ENCODE measurements around the gene HOOK1.

The HOOK1 gene

DNA sequence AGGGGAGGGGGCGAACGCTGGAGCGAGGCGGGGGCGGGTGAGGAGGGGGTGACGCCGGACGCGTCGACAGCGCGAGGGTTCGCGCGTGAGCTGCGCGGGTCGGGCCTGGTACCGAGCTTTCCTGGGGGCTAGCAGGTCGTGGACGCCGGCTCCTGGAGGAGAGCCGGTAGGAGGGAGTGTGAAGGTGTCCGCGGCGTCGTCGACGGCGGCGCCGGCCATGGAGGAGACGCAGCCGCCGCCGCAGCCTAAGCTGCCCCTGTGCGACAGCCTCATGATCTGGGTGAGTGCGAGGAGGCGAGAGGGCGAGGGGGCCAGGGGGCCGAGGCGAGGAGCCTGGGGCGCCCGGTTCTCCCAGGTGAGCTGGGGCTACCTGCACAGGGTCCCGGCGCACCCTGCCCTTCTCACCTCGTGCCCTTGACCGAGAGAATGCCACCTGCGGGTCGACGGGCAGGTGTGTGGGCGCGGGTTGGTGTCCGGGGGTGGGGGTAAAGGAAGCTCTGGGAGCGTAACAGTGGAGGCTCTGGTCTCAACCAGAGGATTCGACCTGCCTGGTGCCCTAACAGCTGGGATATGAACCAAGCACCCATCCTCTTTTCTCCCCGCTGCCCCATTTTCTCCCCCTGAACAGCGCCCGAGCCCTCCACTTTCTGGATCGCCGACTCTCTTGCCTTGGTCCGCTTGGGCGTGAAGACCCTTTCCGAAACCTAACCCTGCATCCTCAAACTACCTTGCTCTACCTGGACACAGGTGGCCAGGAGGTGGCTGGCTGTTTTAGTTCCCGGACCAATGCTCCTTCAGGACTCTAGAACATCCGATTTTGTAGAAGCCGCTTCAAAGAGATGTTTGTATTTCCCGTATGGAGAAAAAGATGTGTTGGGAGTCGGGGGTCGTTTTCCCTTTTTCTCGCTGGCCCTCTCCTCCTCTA, at the start of gene HOOK1:
Gene HOOK1, plus strand, starts transcription at position 49 of the 925 bp plus-strand sequence. Its CDS starts 169 bp downstream, at position 218.
- no peak for DNase-seq (ENCODE audit: low spot score)
- no peak for FAIRE-seq

DNA sequence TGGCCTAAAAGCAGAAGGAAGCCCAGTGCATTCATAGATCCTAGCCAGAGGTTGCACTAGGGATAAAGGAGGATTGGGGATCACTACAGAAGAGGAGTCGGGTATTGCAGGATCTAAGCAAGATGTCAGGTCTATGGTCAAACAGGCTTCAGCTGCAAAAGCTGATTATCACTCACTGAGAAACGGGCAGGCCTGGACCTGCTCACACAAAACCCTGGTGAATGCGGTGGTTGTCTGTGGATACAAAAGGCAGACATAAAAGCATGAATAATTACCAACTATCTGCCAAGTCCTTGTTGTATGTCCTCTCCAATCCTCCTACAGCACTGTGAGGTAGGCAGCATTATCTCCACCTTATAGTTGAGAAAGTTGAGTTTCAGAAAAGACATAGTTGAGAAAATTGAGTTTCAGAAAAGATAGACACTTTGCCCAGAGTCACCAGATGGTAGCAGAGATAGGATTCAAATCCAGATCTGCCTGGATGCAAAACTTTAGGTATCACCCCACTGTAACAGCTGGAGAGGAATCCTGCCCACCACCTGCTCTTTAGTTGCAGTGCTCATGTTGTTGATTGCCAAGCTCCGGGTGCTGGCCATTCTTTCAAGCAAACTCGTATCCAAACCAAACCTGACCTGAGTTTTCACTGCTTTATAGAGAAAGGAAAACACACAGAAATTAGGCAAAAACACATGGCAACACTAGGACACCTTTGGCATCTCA, 49.6 kb upstream of the HOOK1 start:
- no peak for DNase-seq (ENCODE audit: low spot score)
- no peak for FAIRE-seq

DNA sequence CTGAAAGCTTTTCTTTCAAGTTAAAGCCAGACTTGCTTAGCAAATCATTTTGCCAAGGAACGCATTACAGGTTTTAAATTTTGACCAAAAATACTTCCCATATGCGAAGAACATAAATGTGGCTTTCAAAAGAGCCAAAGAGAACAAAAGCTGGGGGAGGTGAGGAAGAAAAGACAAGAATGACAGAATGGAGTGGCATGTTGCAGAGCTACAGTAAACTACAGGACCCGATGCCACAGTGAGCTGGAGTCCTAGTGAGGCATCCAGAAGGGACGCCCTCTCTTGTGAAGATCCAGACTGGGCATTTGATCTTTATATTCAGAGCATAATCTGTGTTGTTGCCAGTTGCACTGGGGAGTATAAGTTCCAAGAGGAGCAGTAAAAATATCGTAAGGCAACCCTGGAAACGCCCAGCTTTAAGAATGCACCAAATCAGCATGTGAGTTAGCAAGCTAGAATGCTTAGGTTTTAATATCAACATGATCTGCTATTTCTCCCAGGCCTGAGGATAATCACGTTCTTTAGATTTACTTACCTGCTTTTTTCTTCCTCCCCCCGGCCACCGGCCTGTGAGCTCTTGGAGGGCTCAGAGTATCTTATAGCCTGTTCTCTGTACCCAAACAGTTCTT, 48.4 kb upstream of the HOOK1 start:
- FAIRE-seq, result no peak

DNA sequence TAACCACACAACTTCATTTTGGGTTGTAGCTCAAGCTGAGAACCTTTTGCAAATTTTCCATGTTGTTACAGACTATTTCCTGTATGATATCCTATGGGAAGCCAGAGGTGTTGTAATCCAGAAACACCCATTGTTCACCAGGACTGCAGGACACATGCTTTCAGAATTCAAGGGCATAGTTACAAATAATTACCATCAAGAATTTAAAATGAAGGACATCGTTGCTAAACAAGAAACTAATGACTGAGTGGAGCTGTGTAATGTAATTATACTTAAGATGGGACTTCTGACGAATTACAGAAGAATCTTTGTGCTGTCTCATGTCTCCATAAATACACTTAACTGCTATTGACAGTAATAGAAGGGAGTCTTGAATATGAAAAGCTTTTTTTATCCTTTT, 47.6 kb upstream of the HOOK1 start:
- FAIRE-seq, result no peak
- DNase-seq (ENCODE audit: low spot score), result no peak

More for the DNA sequence above, 48.4 kb upstream of the HOOK1 start:
- no peak for DNase-seq (ENCODE audit: low spot score)

DNA sequence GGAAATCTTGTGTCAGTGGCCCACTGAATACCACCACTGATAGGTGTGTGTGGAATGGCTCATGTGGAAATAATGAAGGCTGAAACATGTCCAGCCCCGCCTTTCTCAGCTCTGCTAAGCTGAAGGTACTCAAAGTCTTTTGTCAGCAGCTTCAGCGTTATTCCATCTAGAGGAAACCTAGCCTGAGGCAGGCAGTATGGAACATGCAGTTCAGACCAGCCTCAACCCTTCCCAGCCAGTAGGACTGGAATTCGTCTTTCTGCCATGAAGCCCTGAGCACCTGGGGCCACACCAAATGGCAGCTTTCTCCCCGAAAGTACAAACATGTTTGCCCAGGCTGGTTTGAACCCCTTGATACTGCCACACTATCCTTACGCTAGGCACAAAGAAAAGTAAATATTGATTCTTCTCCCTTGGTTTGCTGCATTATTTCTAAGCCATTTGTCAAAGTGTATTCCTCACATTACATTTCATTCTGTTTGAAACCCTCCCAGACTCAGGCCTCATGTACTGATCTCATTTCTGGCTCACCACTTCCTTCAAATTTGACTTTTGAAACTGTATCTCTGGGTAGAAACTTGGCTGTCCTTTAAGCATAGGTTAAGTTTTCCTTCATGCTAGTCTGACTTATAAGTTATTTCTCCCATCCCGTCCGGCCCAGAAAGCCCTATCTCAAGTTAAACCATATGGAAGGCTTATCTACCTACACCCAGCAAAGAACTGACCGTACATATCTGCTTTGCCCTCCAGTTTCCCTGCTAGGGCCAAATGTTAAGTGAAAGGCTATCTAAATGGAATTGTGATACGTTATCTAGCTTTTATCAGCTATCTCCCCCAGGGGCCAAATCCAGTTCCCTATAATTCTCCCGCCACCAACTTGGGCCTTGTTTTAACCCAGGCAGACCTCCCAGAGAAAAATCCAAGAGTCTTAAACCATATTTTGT, 45.7 kb upstream of the HOOK1 start:
- DNase-seq (ENCODE audit: low spot score), result no peak
- no peak for FAIRE-seq

DNA sequence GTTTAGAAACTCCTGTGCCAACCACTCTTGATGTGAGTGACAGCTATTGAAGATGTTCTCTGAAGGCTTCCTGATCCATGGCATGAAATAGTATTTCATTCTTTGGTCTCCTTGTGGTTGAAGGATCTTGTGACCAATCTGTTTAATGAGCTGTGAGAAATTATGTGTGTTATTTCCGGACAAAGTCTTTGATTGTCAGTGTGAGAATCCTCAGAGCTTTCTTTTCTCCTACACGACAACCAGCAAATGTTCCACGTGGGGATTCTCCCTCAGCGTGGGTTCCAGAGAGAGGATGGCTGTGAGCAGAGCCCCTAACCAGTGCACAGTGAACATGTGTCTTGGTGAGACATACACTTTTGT, 45.0 kb upstream of the HOOK1 start:
- DNase-seq (ENCODE audit: low spot score) (no peak), FAIRE-seq (no peak)

DNA sequence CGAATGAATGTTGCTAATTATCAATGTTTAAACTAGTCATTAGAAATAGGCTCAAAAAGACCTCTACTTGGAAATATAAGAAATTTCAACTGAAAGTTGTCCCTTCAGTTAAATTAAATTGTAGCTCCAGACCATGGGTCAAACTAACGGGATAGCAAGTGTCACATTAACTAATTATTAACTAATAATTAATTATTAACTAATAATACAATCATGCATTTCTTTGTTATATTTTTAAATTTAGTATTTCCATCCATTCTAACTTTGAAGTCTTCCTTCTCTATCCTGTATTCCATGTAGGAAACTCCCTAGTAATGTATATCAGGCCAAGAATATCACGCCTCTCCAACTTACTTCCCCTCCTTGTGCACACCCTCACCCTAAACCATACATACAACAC, 43.4 kb upstream of the HOOK1 start:
- no peak for DNase-seq (ENCODE audit: low spot score)
- FAIRE-seq, result no peak

DNA sequence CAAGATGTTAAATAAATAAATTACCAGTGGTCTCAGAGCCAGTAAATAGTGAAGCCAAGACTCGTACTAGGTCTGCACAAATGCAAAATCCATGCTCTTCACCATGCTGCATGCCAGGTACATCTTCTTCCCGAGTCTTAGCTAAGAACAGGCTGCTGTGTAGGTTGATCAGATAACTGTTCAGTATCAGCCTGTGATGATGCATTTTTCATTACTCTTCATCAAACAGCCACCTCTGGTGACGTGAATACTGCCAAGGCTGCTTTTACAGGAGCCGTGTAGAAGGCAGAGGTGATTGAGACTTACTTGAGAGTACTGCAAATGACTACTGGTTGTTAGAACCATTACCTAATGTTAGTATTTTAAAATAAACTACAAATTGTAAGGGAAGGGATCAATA, 39.3 kb upstream of the HOOK1 start:
- no peak for FAIRE-seq
- no peak for DNase-seq (ENCODE audit: low spot score)

DNA sequence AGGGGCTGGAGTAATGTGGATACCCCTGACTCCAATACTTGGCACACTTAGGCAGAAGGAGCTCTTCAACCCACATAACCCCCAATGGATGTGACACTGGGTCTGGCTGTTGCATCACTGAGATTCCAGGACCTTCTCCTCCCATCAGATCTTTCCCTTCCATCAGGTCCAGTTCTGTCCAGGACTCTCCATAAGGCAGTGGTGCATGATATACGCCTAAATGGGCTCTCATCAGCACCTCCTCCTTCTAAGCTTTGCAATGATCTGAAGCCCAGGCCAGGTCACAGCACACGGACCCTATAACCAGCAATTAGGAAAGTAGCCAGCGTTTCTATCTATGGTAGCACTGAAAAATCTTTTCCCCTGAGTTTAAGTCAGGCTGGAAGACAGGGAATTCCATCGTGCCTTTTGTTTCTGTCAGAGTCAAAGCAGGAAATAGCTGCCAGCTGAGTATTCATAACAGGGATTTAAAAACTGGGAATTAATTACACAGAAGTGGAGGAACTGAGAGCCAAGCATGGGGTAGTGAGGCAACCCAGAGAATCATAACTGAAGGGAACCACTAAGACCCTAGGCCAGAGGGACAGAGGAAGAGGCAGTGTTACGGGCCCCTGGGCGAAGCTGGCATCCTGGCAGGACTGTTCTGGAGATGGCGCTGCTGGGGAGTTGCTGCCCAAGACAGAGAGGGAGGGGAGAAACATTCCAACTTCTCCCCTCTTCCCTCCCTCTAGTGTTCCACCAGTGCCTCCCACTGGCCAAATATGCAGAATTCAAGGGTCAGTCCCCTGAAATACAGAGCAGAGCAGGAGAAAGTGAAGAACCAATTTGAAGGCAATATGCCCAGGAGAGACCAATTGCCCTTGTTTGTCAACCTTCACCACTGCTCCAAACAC, 37.5 kb upstream of the HOOK1 start:
- no peak for FAIRE-seq
- no peak for DNase-seq (ENCODE audit: low spot score)

DNA sequence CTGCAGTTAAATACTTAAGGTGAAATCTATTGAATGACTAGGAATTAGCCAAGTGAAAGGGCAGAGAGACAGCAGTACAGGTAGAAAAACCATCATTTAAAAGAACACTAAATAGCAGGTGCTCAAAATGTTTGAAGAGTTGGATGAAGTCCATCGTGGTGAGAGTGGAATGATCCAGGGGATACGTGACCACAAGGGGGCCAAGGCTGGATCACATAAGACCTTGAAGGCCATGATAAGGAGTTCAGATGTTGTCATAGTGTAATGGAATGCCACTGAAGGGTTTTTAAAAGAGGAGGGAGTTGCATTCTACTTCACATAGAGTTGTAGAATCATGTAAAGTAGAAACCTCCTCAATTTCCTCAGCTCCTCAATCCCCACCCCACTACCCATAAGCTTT, 34.8 kb upstream of the HOOK1 start:
- DNase-seq (ENCODE audit: low spot score), result no peak
- no peak for FAIRE-seq

DNA sequence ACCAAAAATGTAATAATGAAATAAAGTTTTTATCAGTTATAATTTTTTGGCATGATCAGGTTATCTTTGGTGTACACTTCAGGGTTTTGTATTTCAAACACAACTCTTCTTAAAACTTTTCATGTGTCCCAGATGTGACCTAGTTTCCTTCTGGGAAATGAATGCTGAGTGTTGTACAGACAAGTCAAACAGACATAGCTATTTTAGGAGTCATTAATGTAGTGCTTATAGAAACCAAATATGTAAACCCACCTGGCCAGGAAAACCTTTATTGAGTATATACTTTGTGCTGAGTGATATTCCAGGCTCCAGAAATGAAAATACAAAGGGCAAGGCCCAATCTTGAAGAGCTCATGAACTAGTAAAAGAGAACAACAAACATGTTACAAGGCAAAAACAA, 25.9 kb upstream of the HOOK1 start:
- FAIRE-seq (no peak), DNase-seq (ENCODE audit: low spot score) (no peak)

DNA sequence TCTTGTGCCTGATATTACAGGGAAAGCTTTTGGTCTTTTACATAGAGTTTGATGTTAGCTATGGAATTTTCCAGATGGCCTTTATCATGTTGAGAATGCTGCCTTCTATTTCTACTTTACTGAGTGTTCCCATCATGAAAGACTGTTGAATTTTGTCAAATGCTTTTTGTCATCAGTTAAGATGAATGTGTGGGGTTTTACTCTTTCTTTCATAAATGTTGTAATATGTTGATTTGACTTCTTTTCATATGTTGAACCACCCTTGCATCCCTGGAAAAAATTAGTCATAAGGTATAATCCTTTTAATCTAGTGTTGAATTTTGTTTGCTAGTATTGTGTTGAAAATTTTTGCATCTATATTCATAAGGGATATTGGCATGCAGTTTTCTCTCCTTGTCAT, 16.1 kb upstream of the HOOK1 start:
- DNase-seq (ENCODE audit: low spot score) (no peak), FAIRE-seq (no peak)

DNA sequence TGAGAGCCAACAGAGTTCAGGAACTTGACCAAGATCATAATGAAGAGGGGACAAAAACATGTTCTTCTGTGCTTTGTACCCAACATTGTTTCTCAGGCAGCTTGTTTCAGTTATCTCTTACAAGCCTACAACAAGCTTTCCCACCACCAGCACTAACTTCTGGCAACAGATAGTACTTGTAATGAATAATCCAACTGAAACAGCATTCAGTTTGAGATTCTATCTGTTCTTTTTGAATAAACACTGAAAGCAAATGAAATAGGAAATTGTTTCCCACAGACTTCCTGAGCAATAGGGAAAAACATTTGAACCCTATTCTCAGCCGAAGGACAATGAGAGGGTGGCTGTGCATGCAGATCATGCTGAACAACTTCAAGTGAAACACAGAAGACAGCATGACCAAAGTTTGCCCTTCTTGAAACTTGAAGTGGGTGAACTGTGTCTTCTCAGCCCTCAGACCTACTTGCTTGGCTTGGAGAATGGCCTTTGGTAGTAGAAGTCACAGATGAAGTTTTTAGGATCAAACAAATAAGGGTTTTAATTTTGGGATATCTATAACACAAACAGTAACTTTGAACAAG, 11.2 kb upstream of the HOOK1 start:
- FAIRE-seq (no peak), DNase-seq (ENCODE audit: low spot score) (no peak)

DNA sequence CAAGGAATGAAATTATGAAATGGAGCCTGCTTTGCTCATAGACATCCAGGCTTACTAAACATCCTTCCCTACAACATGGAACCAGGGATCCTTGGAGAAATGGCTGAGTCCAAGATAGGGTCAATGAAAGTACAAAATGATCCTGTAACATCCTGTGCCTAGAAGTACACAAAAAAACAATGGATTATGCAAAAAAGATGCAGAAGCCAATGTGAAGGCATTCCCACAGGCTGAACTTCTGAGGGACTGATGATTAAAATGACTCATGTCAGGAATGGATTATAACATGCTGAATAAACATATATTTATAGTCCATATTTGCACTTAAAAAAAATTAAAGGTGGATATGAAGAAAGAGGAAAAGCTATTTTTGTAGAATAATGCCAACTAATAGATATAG, 10.4 kb upstream of the HOOK1 start:
- DNase-seq (ENCODE audit: low spot score) (no peak), FAIRE-seq (no peak)

DNA sequence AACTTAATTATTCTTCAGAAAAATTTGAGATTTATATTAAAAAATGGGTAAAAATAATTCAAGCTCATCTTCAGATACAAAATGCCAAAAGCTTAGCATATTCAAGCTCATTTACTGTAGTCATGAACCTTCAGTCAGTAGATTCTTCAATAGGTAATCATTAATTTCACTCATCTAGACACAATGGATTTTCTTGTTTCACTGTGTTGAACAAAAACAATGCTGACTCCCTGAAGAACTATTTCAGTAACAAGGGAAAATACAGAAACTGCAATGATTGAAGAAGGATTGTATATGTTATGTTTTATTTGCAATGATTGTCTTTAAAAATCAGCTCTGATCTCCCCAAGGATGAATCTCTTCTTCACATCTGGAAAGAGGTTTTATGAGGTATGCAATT, 9.2 kb upstream of the HOOK1 start:
- FAIRE-seq (no peak), DNase-seq (ENCODE audit: low spot score) (no peak)

DNA sequence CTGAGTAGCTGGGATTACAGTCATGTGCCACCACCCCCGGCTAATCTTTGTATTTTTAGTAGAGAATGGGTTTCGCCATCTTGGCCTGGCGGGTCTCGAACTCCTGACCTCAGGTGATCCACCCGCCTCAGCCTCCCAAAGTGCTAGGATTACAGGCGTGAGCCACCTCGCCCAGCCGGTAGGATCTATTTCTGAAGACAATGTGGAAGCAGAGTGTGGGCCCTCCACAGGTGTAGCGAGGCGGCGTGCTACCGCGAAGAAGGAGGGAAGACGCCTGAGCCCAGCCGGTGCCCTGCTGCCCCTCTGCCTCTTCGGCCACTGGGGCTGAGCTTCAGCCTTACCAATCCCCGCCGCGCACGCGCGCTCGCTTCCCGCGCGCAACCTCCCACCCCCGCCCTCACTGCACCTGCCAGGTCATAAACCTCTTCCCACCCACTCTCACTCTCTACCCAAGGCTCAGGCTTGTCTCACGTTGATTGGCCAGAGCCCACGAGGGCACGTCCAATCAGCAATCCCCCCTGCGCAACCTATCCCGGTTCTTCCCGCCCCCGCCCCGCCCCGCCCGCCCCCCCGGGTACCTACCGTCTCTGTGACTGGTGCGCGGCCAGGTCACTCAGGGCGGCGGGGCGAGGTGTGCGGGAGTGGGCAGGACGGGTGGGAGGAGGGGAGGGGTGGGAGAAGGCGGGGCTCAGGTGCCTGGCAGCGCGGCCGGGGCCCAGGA, 409 bp upstream of the HOOK1 start:
- DNase-seq (ENCODE audit: low spot score) (peak; percentile 95), FAIRE-seq (peak; percentile 49)

DNA sequence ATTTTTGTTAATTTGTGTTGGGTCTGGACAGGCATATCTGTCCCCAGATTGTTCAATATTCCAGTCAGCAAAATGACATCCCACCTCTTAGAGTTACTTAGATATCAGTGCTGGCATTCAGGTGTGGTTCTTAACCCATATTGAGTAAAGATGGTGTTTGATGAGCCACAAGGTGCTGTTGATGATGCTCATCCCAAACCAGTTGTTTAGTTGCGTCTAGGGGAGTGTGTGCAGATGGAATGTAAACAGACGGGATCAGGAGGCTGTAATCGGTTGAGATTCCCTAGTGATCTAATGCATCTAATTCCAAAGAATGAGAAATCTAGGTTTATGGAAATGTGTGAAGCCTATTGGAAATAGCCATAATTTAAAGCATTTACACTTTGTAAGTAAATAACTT, 1.1 kb downstream of the HOOK1 start:
- no peak for DNase-seq (ENCODE audit: low spot score)
- FAIRE-seq, result no peak

DNA sequence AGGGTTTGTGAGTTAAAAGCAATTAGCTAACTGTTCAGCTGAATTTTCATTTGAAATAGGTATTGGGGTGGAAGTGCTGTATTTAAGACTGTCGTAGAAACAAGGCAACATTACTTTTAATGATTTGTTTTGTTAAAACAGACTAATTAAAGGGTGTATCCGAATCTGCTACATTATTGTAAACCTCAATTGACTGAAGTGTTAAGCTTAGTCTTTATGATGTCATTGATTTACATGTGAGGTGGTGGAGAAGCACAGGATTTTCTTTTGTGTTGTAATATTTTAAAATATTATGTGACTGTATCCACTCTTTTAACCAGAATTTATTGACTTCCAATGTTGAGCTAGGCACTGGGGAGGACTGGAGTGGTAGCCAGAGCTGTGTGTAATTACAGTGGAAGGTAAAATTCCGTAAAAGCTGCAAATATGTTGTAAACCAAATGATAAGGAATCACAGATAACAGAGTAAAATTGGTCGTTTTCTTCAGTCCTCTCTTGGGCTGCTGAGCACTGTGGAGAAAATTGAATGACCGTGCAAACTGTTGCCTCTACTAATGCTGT, 1.6 kb downstream of the HOOK1 start:
- FAIRE-seq (no peak), DNase-seq (ENCODE audit: low spot score) (no peak)

All from RCC 7860 (cell line).